K562 (cell line): ENCODE data around the gene C1orf74. TPM values are rescaled to one million over a fixed set of nuclear protein-coding genes. Genes with fewer than 3 reads are reported as not detected.

Experiments used
- ATAC-seq: fragments of 200-7000 bp; cut with Tn5 transposase; 3 replicates; pipeline ENCODE4 v1.9.1; 2020; ENCODE audit warnings: moderate library complexity
- BruUV-seq: library from RNA; stranded (reverse); fragments of 400-500 nt; replicated peaks from 2 replicates; lab custom pipeline; 2021; lab: Mats Ljungman, UMichigan
- CTCF ChIA-PET: fragments of 300-600 bp; formaldehyde crosslinking; extraction: SDS; loops from one replicate; lab custom pipeline; 2021; ENCODE audit warnings: low intra/inter-chr PET ratio; lab: Yijun Ruan, JAX
- POLR2A ChIA-PET: fragments of 300-600, 350-650 bp; sonication (Branson Sonifier 250); formaldehyde crosslinking; extraction: SDS; loops from one replicate; lab custom pipeline; 2021; ENCODE audit warnings: antibody characterized with exemption, inconsistent platforms; lab: Yijun Ruan, JAX
- DNase-seq, 4 experiments: peaks; one replicate each; pipeline versions ENCODE4 v3.0.0 to v3.0.0-alpha.2; 2011 to 2018; ENCODE audit warnings: low spot score in 3 of 4, mixed read lengths in 3 of 4; ENCODE audit errors: extremely low read depth in 1 of 4
- FAIRE-seq: peaks from 2 replicates; lab custom pipeline; 2011; peaks lifted over from hg19 to GRCh38; lab: Jason Lieb, UNC
- H2AFZ ChIP-seq: 2 replicates; pipeline ENCODE4 v1.6.0; 2011; ENCODE audit warnings: low read depth, low read length, control low read depth, inconsistent platforms
- H3K27ac ChIP-seq: fragments of 200-600 bp; 3 replicates; pipeline ENCODE4 v1.8.0; 2011; ENCODE audit warnings: low read depth, mild to moderate bottlenecking, control low read depth, inconsistent platforms, low read length, moderate library complexity, mixed read lengths; ENCODE audit errors: extremely low read depth
- H3K27me3 ChIP-seq, 2 experiments: fragments of 300-600 bp in 1 of 2; 2 replicates in 1 of 2; 3 replicates in 1 of 2; pipeline versions ENCODE4 v1.6.0 to v1.8.0; 2011; ENCODE audit warnings: inconsistent platforms in 2 of 2, low read length in 2 of 2, mild to moderate bottlenecking in 1 of 2, mixed read lengths in 1 of 2, moderate library complexity in 1 of 2; ENCODE audit not compliant: control insufficient read depth in 2 of 2, insufficient read depth in 2 of 2
- H3K36me3 ChIP-seq: fragments of 300-600 bp; 3 replicates; pipeline ENCODE4 v1.8.0; 2011; ENCODE audit warnings: mild to moderate bottlenecking, low read length, inconsistent platforms; ENCODE audit not compliant: control insufficient read depth, insufficient read depth
- H3K4me1 ChIP-seq, 2 experiments: fragments of 200-600 bp in 1 of 2; replicated peaks in 1 of 2; 2 replicates in 1 of 2; 3 replicates in 1 of 2; pipeline versions ENCODE4 v1.5.1 to v1.8.0; 2011; ENCODE audit warnings: inconsistent platforms in 2 of 2, low read length in 2 of 2, mild to moderate bottlenecking in 1 of 2, mixed read lengths in 1 of 2, moderate library complexity in 1 of 2; ENCODE audit not compliant: control insufficient read depth in 2 of 2, insufficient read depth in 2 of 2
- H3K4me2 ChIP-seq: 2 replicates; pipeline ENCODE4 v1.6.1; 2011; ENCODE audit warnings: low read length, control low read depth, inconsistent platforms, mixed read lengths; ENCODE audit not compliant: insufficient read depth
- H3K4me3 ChIP-seq: fragments of 200-600 bp; sonication (generic), shearing (Covaris generic); 2 replicates; pipeline ENCODE4 v1.5.1; 2016; ENCODE audit warnings: control low read depth, inconsistent platforms
- H3K79me2 ChIP-seq: fragments of 200-600 bp; 3 replicates; pipeline ENCODE4 v1.8.0; 2011; ENCODE audit warnings: low read length, inconsistent platforms; ENCODE audit not compliant: control insufficient read depth, insufficient read depth
- H3K9ac ChIP-seq, 2 experiments: 2 replicates each; pipeline versions ENCODE4 v1.6.0 to v1.6.1; 2011; ENCODE audit warnings: low read depth in 2 of 2, low read length in 2 of 2, control low read depth in 1 of 2, inconsistent platforms in 1 of 2, mild to moderate bottlenecking in 1 of 2, mixed read lengths in 1 of 2; ENCODE audit not compliant: insufficient read depth in 1 of 2
- H3K9me1 ChIP-seq: one replicate; pipeline ENCODE4 v1.6.0; 2011; ENCODE audit warnings: inconsistent platforms, mild to moderate bottlenecking, low read length, moderate library complexity; ENCODE audit not compliant: control insufficient read depth, insufficient read depth
- H3K9me3 ChIP-seq: replicated peaks from 2 replicates; pipeline ENCODE4 v1.5.1; 2011; ENCODE audit warnings: low read depth, low read length, inconsistent platforms; ENCODE audit not compliant: control insufficient read depth, insufficient read depth
- H4K20me1 ChIP-seq: replicated peaks from 2 replicates; pipeline ENCODE4 v1.6.1; 2011; ENCODE audit warnings: low read length, inconsistent platforms, mixed read lengths; ENCODE audit not compliant: control insufficient read depth, insufficient read depth
- CHD2 ChIP-seq: IDR thresholded peaks from 2 replicates; pipeline ENCODE4 v1.6.1; 2011; ENCODE audit warnings: low read depth, low read length
- ESRRB ChIP-seq: fragments of 250-450 bp; sonication (Bioruptor Pico); IDR thresholded peaks from 2 replicates; pipeline ENCODE4 v1.5.0; 2020; ENCODE audit warnings: mild to moderate bottlenecking, moderate library complexity, borderline replicate concordance
- ETV6 ChIP-seq, 3 experiments: fragments of 150-350 bp in 1 of 3; sonication (generic) in 1 of 3; formaldehyde crosslinking in 1 of 3; IDR thresholded peaks; 2 replicates each; pipeline versions ENCODE4 v1.6.1 to v1.8.0; 2014 to 2022; ENCODE audit warnings: borderline replicate concordance in 2 of 3, low read depth in 2 of 3, antibody characterized with exemption in 1 of 3, low read length in 1 of 3, mild to moderate bottlenecking in 1 of 3, missing genetic modification reagents in 1 of 3
- EZH2 ChIP-seq: IDR thresholded peaks from 2 replicates; pipeline ENCODE4 v1.6.1; 2012; ENCODE audit warnings: low read depth, mild to moderate bottlenecking, inconsistent platforms, low read length, borderline replicate concordance
- KLF13 ChIP-seq: fragments of 450-650 bp; IDR thresholded peaks from 2 replicates; pipeline ENCODE4 v1.6.1; 2016; ENCODE audit warnings: missing genetic modification characterization, low read depth, mild to moderate bottlenecking, missing compliant biosample characterization, moderate library complexity, borderline replicate concordance
- MAFF ChIP-seq: IDR thresholded peaks from 2 replicates; pipeline ENCODE4 v1.6.1; 2012; ENCODE audit warnings: low read length, improper control_type of control experiment
- NCOA2 ChIP-seq, 2 experiments: fragments of 450-650 bp; IDR thresholded peaks; 2 replicates each; pipeline ENCODE4 v1.6.1; 2018; ENCODE audit warnings: mild to moderate bottlenecking in 2 of 2, moderate library complexity in 1 of 2; ENCODE audit not compliant: partially characterized antibody in 2 of 2
- NFE2 ChIP-seq: IDR thresholded peaks from 2 replicates; pipeline ENCODE4 v1.6.1; 2014; ENCODE audit warnings: antibody characterized with exemption, low read depth
- PHTF2 ChIP-seq: fragments of 250-450 bp; sonication (Bioruptor Pico); IDR thresholded peaks from 2 replicates; pipeline ENCODE4 v1.5.0; 2021; ENCODE audit warnings: mild to moderate bottlenecking
- SAP30 ChIP-seq: fragments of 200-600 bp; sonication (generic); IDR thresholded peaks from 2 replicates; pipeline ENCODE4 v1.6.1; 2012; ENCODE audit warnings: borderline replicate concordance, low read depth, mild to moderate bottlenecking, moderate library complexity, low read length, control low read depth, inconsistent platforms; ENCODE audit not compliant: insufficient read depth, poor library complexity, severe bottlenecking
- TAF9B ChIP-seq: fragments of 450-650 bp; IDR thresholded peaks from 2 replicates; pipeline ENCODE4 v1.6.1; 2018; ENCODE audit warnings: mild to moderate bottlenecking; ENCODE audit not compliant: partially characterized antibody
- TFAM ChIP-seq: fragments of 250-450 bp; sonication (Bioruptor Pico); conservative IDR thresholded peaks from 2 replicates; pipeline ENCODE4 v1.5.0; 2021; ENCODE audit warnings: mild to moderate bottlenecking, moderate library complexity
- U2AF2 ChIP-seq: fragments of 200-400 bp; formaldehyde crosslinking; optimal IDR thresholded peaks from 2 replicates; pipeline ENCODE3; 2017; ENCODE audit warnings: low read depth, mild to moderate bottlenecking, low read length
- ZNF24 ChIP-seq: fragments of 450-650 bp; IDR thresholded peaks from 2 replicates; pipeline ENCODE4 v1.6.1; 2016
- ZNF830 ChIP-seq: fragments of 250-450 bp; sonication (Bioruptor Pico); IDR thresholded peaks from 2 replicates; pipeline ENCODE4 v1.5.0; 2021; ENCODE audit warnings: mild to moderate bottlenecking
- WGBS: fragments of 100-300 bp; shearing (Covaris generic); methylation state at CpG from one replicate; pipeline ENCODE4 v1.1.6; 2016; ENCODE audit warnings: low coverage, mixed read lengths; ENCODE audit not compliant: insufficient coverage; ENCODE audit errors: missing lambda C conversion rate; 5-methylcytosine and 5-hydroxymethylcytosine counted together
- in situ Hi-C: fragments of 300-500 bp; cut with MboI; formaldehyde crosslinking; loops from 4 replicates; pipeline ENCODE4 v1.15.0; 2018; ENCODE audit warnings: inconsistent platforms, mixed read lengths
- intact Hi-C: fragments of 100-400 bp; cut with micrococcal nuclease; formaldehyde crosslinking; loops from 2 replicates; pipeline ENCODE4 v1.14.2; 2022
- polyA plus RNA-seq, 8 experiments: library from polyadenylated mRNA; depleted of rRNA in 4 of 8; stranded (reverse) in 5 of 8; unstranded in 3 of 8; fragments of >200 nt; fragmentation: Nextera tagmentation in 2 of 8; fragmentation: Illumina TruSeq in 1 of 8; extraction: Ambion mirVana in 2 of 8; extraction: Trizol in 1 of 8; gene quantifications; 2 replicates each; pipeline versions ENCODE4 v1.2.1 to v1.2.3, GENCODE V29; 2011 to 2014; ENCODE audit warnings: inconsistent platforms in 1 of 8, missing spikeins in 1 of 8
- total RNA-seq, 7 experiments: library from RNA; depleted of rRNA in 6 of 7; stranded (reverse); fragments of >200 nt in 6 of 7; fragmentation: Illumina TruSeq in 2 of 7; extraction: Trizol in 2 of 7; gene quantifications; 2 replicates each; pipeline versions ENCODE4 v1.2.1 to v1.2.3, GENCODE V29; 2011 to 2021; ENCODE audit warnings: low replicate concordance in 1 of 7
- TF ChIP-seq, protein P1 (sequence below), 2 experiments: fragments of 150-350 bp in 1 of 2; IDR thresholded peaks; 2 replicates each; pipeline ENCODE4 v1.6.1; 2012 to 2016; ENCODE audit warnings: low read depth in 2 of 2, low read length in 2 of 2, mild to moderate bottlenecking in 1 of 2, moderate library complexity in 1 of 2
- TF ChIP-seq, protein P2 (sequence below): fragments of 450-650 bp; formaldehyde crosslinking; IDR thresholded peaks from 2 replicates; pipeline ENCODE4 v1.4.0; 2022; ENCODE audit warnings: missing genetic modification characterization

Gene C1orf74
- total and polyA plus RNA-seq, 9 of the 15 experiments (the other 6 are each of a cell fraction or from before 2014, with no cell fraction given): 4.0 to 7.6 (median 5.7) TPM

DNA sequence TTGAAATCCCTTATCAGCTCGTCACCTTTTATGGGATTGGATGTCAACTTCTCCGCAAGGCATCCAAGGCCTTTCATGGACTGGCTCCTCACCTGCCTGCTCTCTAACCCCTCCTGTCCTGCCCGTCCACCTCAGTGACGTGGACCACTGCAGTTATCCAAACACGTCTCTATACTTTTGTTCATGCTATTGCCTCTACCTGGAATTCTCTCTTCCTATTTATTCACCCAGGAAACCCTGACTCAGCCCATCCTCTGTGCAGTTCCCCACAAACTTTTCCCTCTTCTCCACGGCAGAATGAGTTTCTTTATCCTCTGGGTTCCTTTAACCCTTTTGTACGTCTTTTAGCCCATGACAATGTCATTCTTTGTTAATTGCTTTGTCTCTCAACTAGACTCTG, 38.3 kb upstream of the C1orf74 start (continued):
- TF ChIP-seq, protein P1, sequence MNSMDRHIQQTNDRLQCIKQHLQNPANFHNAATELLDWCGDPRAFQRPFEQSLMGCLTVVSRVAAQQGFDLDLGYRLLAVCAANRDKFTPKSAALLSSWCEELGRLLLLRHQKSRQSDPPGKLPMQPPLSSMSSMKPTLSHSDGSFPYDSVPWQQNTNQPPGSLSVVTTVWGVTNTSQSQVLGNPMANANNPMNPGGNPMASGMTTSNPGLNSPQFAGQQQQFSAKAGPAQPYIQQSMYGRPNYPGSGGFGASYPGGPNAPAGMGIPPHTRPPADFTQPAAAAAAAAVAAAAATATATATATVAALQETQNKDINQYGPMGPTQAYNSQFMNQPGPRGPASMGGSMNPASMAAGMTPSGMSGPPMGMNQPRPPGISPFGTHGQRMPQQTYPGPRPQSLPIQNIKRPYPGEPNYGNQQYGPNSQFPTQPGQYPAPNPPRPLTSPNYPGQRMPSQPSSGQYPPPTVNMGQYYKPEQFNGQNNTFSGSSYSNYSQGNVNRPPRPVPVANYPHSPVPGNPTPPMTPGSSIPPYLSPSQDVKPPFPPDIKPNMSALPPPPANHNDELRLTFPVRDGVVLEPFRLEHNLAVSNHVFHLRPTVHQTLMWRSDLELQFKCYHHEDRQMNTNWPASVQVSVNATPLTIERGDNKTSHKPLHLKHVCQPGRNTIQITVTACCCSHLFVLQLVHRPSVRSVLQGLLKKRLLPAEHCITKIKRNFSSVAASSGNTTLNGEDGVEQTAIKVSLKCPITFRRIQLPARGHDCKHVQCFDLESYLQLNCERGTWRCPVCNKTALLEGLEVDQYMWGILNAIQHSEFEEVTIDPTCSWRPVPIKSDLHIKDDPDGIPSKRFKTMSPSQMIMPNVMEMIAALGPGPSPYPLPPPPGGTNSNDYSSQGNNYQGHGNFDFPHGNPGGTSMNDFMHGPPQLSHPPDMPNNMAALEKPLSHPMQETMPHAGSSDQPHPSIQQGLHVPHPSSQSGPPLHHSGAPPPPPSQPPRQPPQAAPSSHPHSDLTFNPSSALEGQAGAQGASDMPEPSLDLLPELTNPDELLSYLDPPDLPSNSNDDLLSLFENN (IDR thresholded peaks at IDR 0.05; ENCODE audit: low read depth in 2 of 2, low read length in 2 of 2): no peak
- TF ChIP-seq MAFF (no peak), TAF9B (no peak), ZNF24 (no peak), TFAM (CRISPR knock-in tag) (no peak), PHTF2 (CRISPR knock-in tag) (no peak), NCOA2 (IDR thresholded peaks at IDR 0.05; ENCODE audit: partially characterized antibody in 2 of 2) (no peak), ESRRB (CRISPR knock-in tag) (no peak)

DNA sequence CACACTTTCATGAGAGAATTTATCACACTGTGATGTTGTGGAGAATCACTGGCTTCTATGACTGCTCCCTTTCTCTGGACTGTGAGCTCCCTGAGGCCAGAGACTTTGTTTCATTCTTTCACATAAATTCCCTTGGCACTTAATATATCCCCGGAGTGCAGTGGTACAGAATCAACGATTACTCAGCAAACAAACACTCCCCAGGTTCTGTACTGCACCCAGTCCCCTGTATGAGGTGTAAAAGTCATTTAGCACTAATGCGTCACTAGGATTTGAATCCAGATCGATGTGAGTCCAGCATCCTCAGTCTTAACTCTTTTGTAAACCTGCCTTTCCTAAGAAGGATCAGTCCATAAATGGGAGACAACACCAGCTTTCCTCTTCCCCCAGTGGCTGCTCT, 36.6 kb upstream of the C1orf74 start:
- H3K27ac ChIP-seq: no peak overlapping the region
- DNase-seq (no peak), FAIRE-seq (no peak), ATAC-seq (no peak)
- CTCF ChIA-PET: no interaction called here
- H3K9me1 ChIP-seq: no peaks in the 10 kb centered on the region
- H3K4me2 ChIP-seq: no peak overlapping the region
- no peaks in the 10 kb centered on the region for H3K9me3 ChIP-seq
- H3K9ac ChIP-seq: no peak overlapping the region
- H4K20me1 ChIP-seq: no peaks in the 10 kb centered on the region
- intact Hi-C loops: no loop called here
- POLR2A ChIA-PET: interaction anchor here (0.6 to 1.0 kb wide), 2 partner anchors 13 to 175 kb away, joined by 3 read pairs; no protein-coding TSS in a partner anchor
- no peaks in the 10 kb centered on the region for H3K36me3 ChIP-seq
- H3K27me3 ChIP-seq: peaks cover 7 to 8% of the 10 kb centered on the region in 2 experiments; a peak in 3 of 5 replicates
- peaks cover 0 to 6% of the 10 kb centered on the region in 2 experiments; a peak in 3 of 5 replicates for H3K4me1 ChIP-seq
- no peaks in the 10 kb centered on the region for H3K79me2 ChIP-seq
- no peak overlapping the region for H2AFZ ChIP-seq
- WGBS: 7% methylated on average over 4 of the region's 4 CpGs
- no TSS peak for BruUV-seq
- no peak overlapping the region for H3K4me3 ChIP-seq
- in situ Hi-C loops: no loop called here
- TF ChIP-seq, protein P2, sequence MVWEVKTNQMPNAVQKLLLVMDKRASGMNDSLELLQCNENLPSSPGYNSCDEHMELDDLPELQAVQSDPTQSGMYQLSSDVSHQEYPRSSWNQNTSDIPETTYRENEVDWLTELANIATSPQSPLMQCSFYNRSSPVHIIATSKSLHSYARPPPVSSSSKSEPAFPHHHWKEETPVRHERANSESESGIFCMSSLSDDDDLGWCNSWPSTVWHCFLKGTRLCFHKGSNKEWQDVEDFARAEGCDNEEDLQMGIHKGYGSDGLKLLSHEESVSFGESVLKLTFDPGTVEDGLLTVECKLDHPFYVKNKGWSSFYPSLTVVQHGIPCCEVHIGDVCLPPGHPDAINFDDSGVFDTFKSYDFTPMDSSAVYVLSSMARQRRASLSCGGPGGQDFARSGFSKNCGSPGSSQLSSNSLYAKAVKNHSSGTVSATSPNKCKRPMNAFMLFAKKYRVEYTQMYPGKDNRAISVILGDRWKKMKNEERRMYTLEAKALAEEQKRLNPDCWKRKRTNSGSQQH: no peak
- no peak for TF ChIP-seq SAP30
- no peak for TF ChIP-seq NFE2
- TF ChIP-seq CHD2: no peak
- TF ChIP-seq U2AF2: no peak
- no peak for TF ChIP-seq ZNF830 (CRISPR knock-in tag)
- no peak for TF ChIP-seq KLF13
- TF ChIP-seq ETV6 (IDR thresholded peaks at IDR 0.05; ENCODE audit: borderline replicate concordance in 1 of 2, low read depth in 2 of 2, low read length in 1 of 2): no peak
- no peak for TF ChIP-seq ETV6 (CRISPR knock-in tag; IDR thresholded peaks at IDR 0.05; ENCODE audit: borderline replicate concordance)
- no peak for TF ChIP-seq EZH2
